ENCODE measurements around the gene ZNF593OS.

The ZNF593OS gene

GRCh38 chr1:26171084-26172072 is at the start of gene ZNF593OS:
ZNF593OS (minus strand) TSS chr1:26171832; CDS start chr1:26171661, 171 bp downstream.
- DNase-seq, result no peak

- no peak for DNase-seq
Observed at GRCh38 chr1:26221094-26221493, 49.5 kb upstream of the ZNF593OS start.

GRCh38 chr1:26220199-26220912 is 48.7 kb upstream of the ZNF593OS start:
- no peak for DNase-seq

GRCh38 chr1:26218906-26219494 is 47.4 kb upstream of the ZNF593OS start:
- no peak for DNase-seq

- DNase-seq, result no peak
Observed at GRCh38 chr1:26215246-26215645, 43.6 kb upstream of the ZNF593OS start.

- DNase-seq, result no peak
Observed at GRCh38 chr1:26213335-26213905, 41.8 kb upstream of the ZNF593OS start.

- DNase-seq, result no peak
Observed at GRCh38 chr1:26212726-26213125, 41.1 kb upstream of the ZNF593OS start.

- DNase-seq, result no peak
Observed at GRCh38 chr1:26210147-26210870, 38.7 kb upstream of the ZNF593OS start.

GRCh38 chr1:26203642-26204318 is 32.1 kb upstream of the ZNF593OS start:
- DNase-seq, result no peak

- no peak for DNase-seq
Observed at GRCh38 chr1:26200413-26200812, 28.8 kb upstream of the ZNF593OS start.

GRCh38 chr1:26197813-26198212 is 26.2 kb upstream of the ZNF593OS start:
- no peak for DNase-seq

GRCh38 chr1:26197301-26197700 is 25.7 kb upstream of the ZNF593OS start:
- no peak for DNase-seq

GRCh38 chr1:26195805-26196204 is 24.2 kb upstream of the ZNF593OS start:
- DNase-seq, result no peak

- DNase-seq, result no peak
Observed at GRCh38 chr1:26191739-26192138, 20.1 kb upstream of the ZNF593OS start.

- no peak for DNase-seq
Observed at GRCh38 chr1:26190373-26190987, 18.8 kb upstream of the ZNF593OS start, which contains the start of gene CATSPER4. CATSPER4 (plus strand) TSS chr1:26190602; CDS start chr1:26190628, 26 bp downstream.

GRCh38 chr1:26189751-26190275 is 18.2 kb upstream of the ZNF593OS start:
- DNase-seq, result no peak

- no peak for DNase-seq
Observed at GRCh38 chr1:26189331-26189730, 17.7 kb upstream of the ZNF593OS start.

GRCh38 chr1:26188477-26188876 is 16.8 kb upstream of the ZNF593OS start:
- no peak for DNase-seq

GRCh38 chr1:26187882-26188281 is 16.2 kb upstream of the ZNF593OS start:
- DNase-seq, result no peak

GRCh38 chr1:26184883-26185282 is 13.3 kb upstream of the ZNF593OS start:
- no peak for DNase-seq

GRCh38 chr1:26184086-26184485 is 12.5 kb upstream of the ZNF593OS start:
- no peak for DNase-seq
